HG02981 (cell line): Measurements from ENCODE around the gene FSTL4.

ENCODE experiments used
- ATAC-seq: cut with Tn5 transposase; IDR thresholded peaks from one replicate; pipeline ENCODE4 v1.9.1; 2021; ENCODE audit warnings: mild to moderate bottlenecking, moderate library complexity; ENCODE audit not compliant: unreplicated experiment

Gene FSTL4

GRCh38 chr5:133356396-133356983 is 255.9 kb downstream of the FSTL4 start:
- ATAC-seq, result no peak

- no peak for ATAC-seq
Measured at GRCh38 chr5:133354323-133355185, 257.8 kb downstream of the FSTL4 start.

- ATAC-seq, result no peak
Measured at GRCh38 chr5:133353741-133354140, 258.6 kb downstream of the FSTL4 start.

GRCh38 chr5:133348406-133348805 is 263.9 kb downstream of the FSTL4 start:
- ATAC-seq, result no peak

GRCh38 chr5:133347039-133347438 is 265.3 kb downstream of the FSTL4 start:
- no peak for ATAC-seq

- no peak for ATAC-seq
Measured at GRCh38 chr5:133344266-133344665, 268.1 kb downstream of the FSTL4 start.

GRCh38 chr5:133343196-133343595 is 269.1 kb downstream of the FSTL4 start:
- ATAC-seq, result no peak

GRCh38 chr5:133341915-133342710 is 270.2 kb downstream of the FSTL4 start:
- ATAC-seq, result no peak

- no peak for ATAC-seq
Measured at GRCh38 chr5:133341296-133341695, 271.0 kb downstream of the FSTL4 start.

GRCh38 chr5:133340822-133341221 is 271.5 kb downstream of the FSTL4 start:
- ATAC-seq, result no peak

- no peak for ATAC-seq
Measured at GRCh38 chr5:133340002-133340755, 272.2 kb downstream of the FSTL4 start.

GRCh38 chr5:133338504-133339355 is 273.6 kb downstream of the FSTL4 start:
- ATAC-seq, result no peak

- ATAC-seq, result no peak
Measured at GRCh38 chr5:133337795-133338445, 274.4 kb downstream of the FSTL4 start.

GRCh38 chr5:133336969-133337410 is 275.4 kb downstream of the FSTL4 start:
- ATAC-seq, result no peak

GRCh38 chr5:133336121-133336968 is 276.0 kb downstream of the FSTL4 start:
- no peak for ATAC-seq

- ATAC-seq, result no peak
Measured at GRCh38 chr5:133334796-133335639, 277.3 kb downstream of the FSTL4 start.

- no peak for ATAC-seq
Measured at GRCh38 chr5:133333326-133334150, 278.8 kb downstream of the FSTL4 start.
